ENCODE measurements around the gene RPS2. TPM values are rescaled to one million over a fixed set of nuclear protein-coding genes. Genes with fewer than 3 reads are reported as not detected.

Gene RPS2
- total RNA-seq, 1 experiment from 2014 or later: 4,836 TPM

- TF ChIP-seq CTCF (IDR thresholded peaks at IDR 0.05; ENCODE audit: unreplicated experiment): no peak
- intact Hi-C loops (cut with micrococcal nuclease): no loop called here
- H3K27ac Mint-ChIP-seq (ENCODE audit: low read depth, unreplicated experiment): peak overlapping the region; percentile 84
- CTCF ChIA-PET: interaction anchor here (0.7 to 0.8 kb wide), 2 partner anchors 10 to 107 kb away, joined by 3 to 5 read pairs; no protein-coding TSS in a partner anchor
- H3K27me3 Mint-ChIP-seq (ENCODE audit: insufficient read depth, unreplicated experiment): no peaks in the 10 kb centered on the region
- H3K4me3 Mint-ChIP-seq (ENCODE audit: unreplicated experiment): peak overlapping the region; percentile 92
- no TSS peak for BruUV-seq (replicated peaks)
- peaks cover 13% of the 10 kb centered on the region for H3K4me1 Mint-ChIP-seq (ENCODE audit: insufficient read depth, unreplicated experiment)
- POLR2A ChIA-PET: interaction anchor here (0.9 to 2.7 kb wide), 14 partner anchors 8 to 190 kb away, joined by 3 to 35 read pairs (median 8); partner anchors contain the start of genes GFER, NDUFB10, NTHL1 and NUBP2
- H3K36me3 Mint-ChIP-seq (ENCODE audit: insufficient read depth, unreplicated experiment): peaks cover 14% of the 10 kb centered on the region
- DNase-seq (ENCODE audit: unreplicated experiment): no peak
- H3K9me3 Mint-ChIP-seq (ENCODE audit: unreplicated experiment): no peaks in the 10 kb centered on the region
Observed at GRCh38 chr16:1972490-1972877, 7.9 kb upstream of the RPS2 start.

- POLR2A ChIA-PET: interaction anchor here (0.6 to 2.7 kb wide), 25 partner anchors 8 to 797 kb away, joined by 3 to 35 read pairs (median 5); partner anchors contain the start of genes GFER, NDUFB10, NTHL1 and NUBP2
- no TSS peak for BruUV-seq (replicated peaks)
- peaks cover 13% of the 10 kb centered on the region for H3K4me1 Mint-ChIP-seq (ENCODE audit: insufficient read depth, unreplicated experiment)
- H3K27ac Mint-ChIP-seq (ENCODE audit: low read depth, unreplicated experiment): peak within 1 kb of the TSS; percentile 95
- peak; percentile 92 for DNase-seq (ENCODE audit: unreplicated experiment)
- H3K4me3 Mint-ChIP-seq (ENCODE audit: unreplicated experiment): peak within 1 kb of the TSS; percentile 92
- intact Hi-C loops (cut with micrococcal nuclease): no loop called here
- CTCF ChIA-PET: interaction anchor here (0.5 to 0.8 kb wide), 5 partner anchors 11 to 176 kb away, joined by 3 to 5 read pairs (median 3); no protein-coding TSS in a partner anchor
- no peaks in the 10 kb centered on the region for H3K9me3 Mint-ChIP-seq (ENCODE audit: unreplicated experiment)
- no peak for TF ChIP-seq CTCF (IDR thresholded peaks at IDR 0.05; ENCODE audit: unreplicated experiment)
- peaks cover 14% of the 10 kb centered on the region for H3K36me3 Mint-ChIP-seq (ENCODE audit: insufficient read depth, unreplicated experiment)
- H3K27me3 Mint-ChIP-seq (ENCODE audit: insufficient read depth, unreplicated experiment): no peaks in the 10 kb centered on the region
Observed at GRCh38 chr16:1971796-1972489, 7.3 kb upstream of the RPS2 start, which contains the start of gene TBL3. TSS of gene TBL3 (plus strand) at chr16:1972053. CDS start at chr16:1972165, 112 bp downstream.

GRCh38 chr16:1968146-1968953 lies 3.7 kb upstream of the RPS2 start:
- peaks cover 31% of the 10 kb centered on the region for H3K36me3 Mint-ChIP-seq (ENCODE audit: insufficient read depth, unreplicated experiment)
- ChIA-PET CTCF (no interaction called here), POLR2A (interaction anchor here (1.0 kb wide), 1 partner anchor 15 kb away, joined by 5 read pairs; the partner anchor contains the start of gene GFER)
- no peak overlapping the region for H3K4me3 Mint-ChIP-seq (ENCODE audit: unreplicated experiment)
- intact Hi-C loops (cut with micrococcal nuclease): no loop called here
- TF ChIP-seq CTCF (IDR thresholded peaks at IDR 0.05; ENCODE audit: unreplicated experiment): no peak
- H3K9me3 Mint-ChIP-seq (ENCODE audit: unreplicated experiment): no peaks in the 10 kb centered on the region
- no peaks in the 10 kb centered on the region for H3K27me3 Mint-ChIP-seq (ENCODE audit: insufficient read depth, unreplicated experiment)
- no peak for DNase-seq (ENCODE audit: unreplicated experiment)
- no peak overlapping the region for H3K27ac Mint-ChIP-seq (ENCODE audit: low read depth, unreplicated experiment)
- H3K4me1 Mint-ChIP-seq (ENCODE audit: insufficient read depth, unreplicated experiment): peaks cover 18% of the 10 kb centered on the region
- no TSS peak for BruUV-seq (replicated peaks)

- Mint-ChIP-seq H3K27me3 (ENCODE audit: insufficient read depth, unreplicated experiment) (no peaks in the 10 kb centered on the region), H3K4me1 (ENCODE audit: insufficient read depth, unreplicated experiment) (peaks cover 15% of the 10 kb centered on the region), H3K4me3 (ENCODE audit: unreplicated experiment) (peak within 1 kb of the TSS; percentile 78), H3K9me3 (ENCODE audit: unreplicated experiment) (no peaks in the 10 kb centered on the region), H3K36me3 (ENCODE audit: insufficient read depth, unreplicated experiment) (peaks cover 46% of the 10 kb centered on the region), H3K27ac (ENCODE audit: low read depth, unreplicated experiment) (peak within 1 kb of the TSS; percentile 95)
- no peak for DNase-seq (ENCODE audit: unreplicated experiment)
- POLR2A ChIA-PET: interaction anchor here (0.5 to 8.9 kb wide), 12 partner anchors 14 to 497 kb away, joined by 3 to 72 read pairs (median 21); partner anchors contain the start of genes FAHD1, HAGH, NOXO1 and NUBP2
- TF ChIP-seq CTCF (IDR thresholded peaks at IDR 0.05; ENCODE audit: unreplicated experiment): no peak
- CTCF ChIA-PET: interaction anchor here (0.6 to 1.4 kb wide), 4 partner anchors 14 to 237 kb away, joined by 3 to 7 read pairs (median 3); no protein-coding TSS in a partner anchor
- BruUV-seq (replicated peaks): no TSS peak
- intact Hi-C loops (cut with micrococcal nuclease): no loop called here
Observed at GRCh38 chr16:1966460-1966859, 1.8 kb upstream of the RPS2 start, which contains the start of gene RNF151. TSS of gene RNF151 (plus strand) at chr16:1966856. CDS start at chr16:1966882, 26 bp downstream.

Data from MCF 10A (cell line).